Large intestine (tissue), 12 donors: ENCODE results near the gene SLC6A4. TPM values are rescaled to one million over a fixed set of nuclear protein-coding genes. Genes with fewer than 3 reads are reported as not detected.
A peak's percentile ranks its signal among the peaks of the same experiment; 100 is the strongest.

ENCODE experiments used
- DNase-seq, 2 donors: peaks; one replicate each; pipeline versions ENCODE4 v3.0.0 to v3.0.0-alpha.2; 2013
- H3K27ac ChIP-seq: one replicate; pipeline ENCODE4 v1.5.1; 2013; ENCODE audit warnings: low read length
- H3K27me3 ChIP-seq: 2 replicates; pipeline ENCODE4 v1.6.1; 2013; ENCODE audit warnings: low read length; ENCODE audit not compliant: control insufficient read depth, insufficient read depth
- H3K36me3 ChIP-seq: 2 replicates; pipeline ENCODE4 v1.6.1; 2013; ENCODE audit warnings: low read length; ENCODE audit not compliant: control insufficient read depth, insufficient read depth
- H3K4me1 ChIP-seq: one replicate; pipeline ENCODE4 v1.6.1; 2013; ENCODE audit warnings: low read length; ENCODE audit not compliant: control insufficient read depth, insufficient read depth
- H3K4me3 ChIP-seq: one replicate; pipeline ENCODE4 v1.5.1; 2013; ENCODE audit warnings: low read length
- H3K9me3 ChIP-seq: one replicate; pipeline ENCODE4 v1.6.1; 2013; ENCODE audit warnings: mild to moderate bottlenecking, low read depth, low read length, moderate library complexity; ENCODE audit not compliant: control insufficient read depth
- WGBS: methylation state at CpG from one replicate; pipeline ENCODE4 v1.1.5; 2013; ENCODE audit warnings: low lambda C conversion rate; ENCODE audit not compliant: insufficient coverage; 5-methylcytosine and 5-hydroxymethylcytosine counted together
- long read RNA-seq, 11 donors: transcript quantifications; one replicate each; lab custom pipeline, GENCODE V29; 2026
- polyA plus RNA-seq: library from polyadenylated mRNA; unstranded; fragments of 120-200 nt; gene quantifications from one replicate; pipeline ENCODE4 v1.2.1, GENCODE V29; 2013

SLC6A4 gene
- 30.1 TPM for polyA plus RNA-seq
- long read RNA-seq, donor 1, partial matches to known transcripts: 0 of 1 reads
- long read RNA-seq, donor 1, other reads (novel, unspliced or antisense): 0 of 1 reads
- long read RNA-seq, donor 2: 0 reads
- long read RNA-seq, donor 3: 0 reads
- long read RNA-seq, donor 4: 0 reads
- long read RNA-seq, donor 5: 0 reads
- long read RNA-seq, donor 6, partial matches to known transcripts: 0 of 1 reads
- long read RNA-seq, donor 6, other reads (novel, unspliced or antisense): 0 of 1 reads
- long read RNA-seq, donor 7: 0 reads
- long read RNA-seq, donor 8: 0 reads
- long read RNA-seq, donor 9, partial matches to known transcripts: 6 of 6 reads
- long read RNA-seq, donor 9, other reads (novel, unspliced or antisense): 0 of 6 reads
- long read RNA-seq, donor 10, partial matches to known transcripts: 0 of 2 reads
- long read RNA-seq, donor 10, other reads (novel, unspliced or antisense): 0 of 2 reads
- long read RNA-seq, donor 11: 0 reads

DNA sequence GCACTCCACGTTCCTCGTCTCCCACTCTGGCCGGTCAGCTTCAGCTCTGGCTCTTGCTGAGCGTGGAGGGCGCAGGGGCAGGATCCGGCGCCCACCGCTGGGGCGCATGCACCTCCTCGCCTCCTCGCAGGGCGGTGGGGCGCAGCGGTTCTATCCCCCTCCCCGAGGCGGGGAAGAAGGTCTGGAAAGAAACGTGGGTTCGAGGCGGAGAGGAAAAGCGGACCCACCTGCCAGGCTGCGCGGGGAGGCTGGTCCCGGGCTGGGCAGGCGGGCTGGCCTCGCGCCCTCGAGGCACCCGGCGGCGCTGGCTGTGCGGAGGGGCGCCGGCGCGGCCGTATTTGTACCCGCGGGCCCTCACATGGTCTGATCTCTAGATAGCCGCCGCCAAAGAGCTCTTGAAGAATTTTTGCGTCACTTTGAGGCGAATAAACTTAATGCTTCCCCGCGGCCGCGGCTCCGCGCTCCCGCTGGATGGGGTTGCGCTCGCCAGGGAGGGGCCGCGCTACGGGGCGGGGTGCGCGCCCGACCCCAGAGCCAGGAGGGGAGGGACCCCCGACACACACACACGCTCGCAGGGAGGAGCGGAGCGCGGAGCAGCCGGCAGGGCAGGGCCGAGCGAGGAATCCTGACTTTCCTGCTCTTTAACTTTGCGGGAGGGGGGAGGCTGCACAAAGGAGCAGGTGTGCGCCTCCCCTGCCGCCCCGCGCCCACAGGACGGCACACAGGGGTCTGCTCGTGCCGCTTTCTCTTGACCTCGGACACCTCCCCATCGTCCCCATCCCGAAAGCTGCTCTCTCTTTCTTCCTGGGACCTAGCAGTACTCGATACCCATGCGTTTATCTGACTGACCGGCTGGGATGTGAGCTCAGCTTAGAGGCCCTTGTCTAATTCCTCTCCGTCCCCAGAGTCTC, at the start of gene SLC6A4:
SLC6A4 (minus strand) TSS at position 312 of the 911 bp plus-strand sequence. CDS start 13,739 bp downstream, outside the sequence.
- Histone ChIP-seq H3K4me1 (peaks cover 32% of the 10 kb centered on the region), H3K9me3 (peaks cover 8% of the 10 kb centered on the region), H3K36me3 (no peaks in the 10 kb centered on the region), H3K27ac (no peak within 1 kb of the TSS), H3K27me3 (peaks cover 50% of the 10 kb centered on the region), H3K4me3 (peak within 1 kb of the TSS; percentile 41)
- WGBS: 0% methylated on average over 3 of the region's 82 CpGs
- DNase-seq: peak in 1 of 2 donors; percentile 67

DNA sequence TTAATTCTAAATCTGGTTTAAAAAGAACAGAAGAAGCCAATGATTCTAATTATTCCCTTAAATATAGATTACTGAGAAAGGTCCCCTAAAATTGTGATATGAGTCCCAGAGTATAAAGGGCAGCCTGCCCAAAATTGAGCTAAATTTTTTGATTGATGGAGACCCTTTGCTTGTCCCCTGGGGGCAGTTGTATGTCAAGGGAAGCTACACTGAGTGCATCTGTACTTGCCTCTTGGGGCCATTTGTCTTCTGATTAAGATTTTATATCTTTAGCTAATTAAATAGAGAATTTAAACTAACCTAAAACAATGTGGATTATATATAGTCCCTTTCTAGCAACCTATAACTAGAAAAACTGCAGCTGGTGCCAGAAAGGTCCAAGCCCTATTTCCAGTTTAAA, 43.7 kb upstream of the SLC6A4 start:
- Histone ChIP-seq H3K27me3 (no peaks in the 10 kb centered on the region), H3K4me1 (no peaks in the 10 kb centered on the region), H3K27ac (no peak overlapping the region), H3K9me3 (no peaks in the 10 kb centered on the region), H3K36me3 (peaks cover 36% of the 10 kb centered on the region), H3K4me3 (no peak overlapping the region)
- DNase-seq: no peak

DNA sequence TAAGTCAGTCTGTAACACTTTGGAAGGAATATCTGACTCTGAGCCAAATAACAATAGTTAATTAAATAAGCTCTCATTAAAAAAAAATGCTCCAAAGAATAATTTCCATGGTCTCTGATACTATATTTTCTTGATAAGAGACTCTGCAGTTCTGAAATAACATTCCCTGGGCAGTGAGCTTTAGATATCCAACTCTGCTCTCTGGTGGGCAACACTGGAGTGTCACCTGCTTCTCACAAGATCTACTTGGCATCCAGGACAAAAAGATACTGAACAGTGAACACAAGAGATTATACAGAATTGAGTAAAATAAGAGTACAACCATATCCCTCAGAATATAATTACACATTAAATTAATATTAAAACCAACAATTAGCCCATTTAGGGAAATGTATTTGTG, 42.5 kb upstream of the SLC6A4 start:
- H3K36me3 ChIP-seq: peaks cover 43% of the 10 kb centered on the region
- no peak overlapping the region for H3K27ac ChIP-seq
- H3K4me1 ChIP-seq: no peaks in the 10 kb centered on the region
- no peak overlapping the region for H3K4me3 ChIP-seq
- DNase-seq: peak; percentile 15 to 24
- no peaks in the 10 kb centered on the region for H3K9me3 ChIP-seq
- H3K27me3 ChIP-seq: no peaks in the 10 kb centered on the region

DNA sequence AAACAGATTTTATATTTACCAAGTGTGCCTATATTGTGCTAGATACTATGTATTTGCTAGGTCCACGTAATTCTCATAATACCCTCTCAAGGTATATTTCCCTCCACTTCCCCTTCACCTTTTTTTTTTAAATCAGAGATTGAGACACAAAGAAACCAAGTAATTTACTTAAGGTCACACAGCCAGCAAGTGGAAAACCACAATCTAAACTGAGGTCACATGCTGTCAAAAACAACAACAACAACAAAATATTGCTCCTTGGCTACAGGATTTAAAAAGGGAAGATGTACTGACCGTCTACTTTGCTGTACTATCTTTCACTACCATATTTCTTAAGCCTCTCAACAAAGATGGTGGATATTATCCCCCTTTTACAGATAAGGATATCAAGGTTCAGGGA, 40.4 kb upstream of the SLC6A4 start:
- whole genome bisulfite sequencing: 100% methylated on average over 1 of the region's 2 CpGs
- H3K36me3 ChIP-seq: peaks cover 43% of the 10 kb centered on the region
- H3K9me3 ChIP-seq: no peaks in the 10 kb centered on the region
- no peak overlapping the region for H3K27ac ChIP-seq
- no peaks in the 10 kb centered on the region for H3K27me3 ChIP-seq
- DNase-seq: no peak
- H3K4me3 ChIP-seq: no peak overlapping the region
- H3K4me1 ChIP-seq: no peaks in the 10 kb centered on the region

GRCh38 chr17:30274887-30275286, 39.4 kb upstream of the SLC6A4 start:
- no peak for DNase-seq
- Histone ChIP-seq H3K27me3 (no peaks in the 10 kb centered on the region), H3K27ac (no peak overlapping the region), H3K4me3 (no peak overlapping the region), H3K36me3 (peaks cover 40% of the 10 kb centered on the region), H3K9me3 (no peaks in the 10 kb centered on the region), H3K4me1 (no peaks in the 10 kb centered on the region)
- WGBS: no CpG with 5 or more reads among the region's 3 CpGs

DNA sequence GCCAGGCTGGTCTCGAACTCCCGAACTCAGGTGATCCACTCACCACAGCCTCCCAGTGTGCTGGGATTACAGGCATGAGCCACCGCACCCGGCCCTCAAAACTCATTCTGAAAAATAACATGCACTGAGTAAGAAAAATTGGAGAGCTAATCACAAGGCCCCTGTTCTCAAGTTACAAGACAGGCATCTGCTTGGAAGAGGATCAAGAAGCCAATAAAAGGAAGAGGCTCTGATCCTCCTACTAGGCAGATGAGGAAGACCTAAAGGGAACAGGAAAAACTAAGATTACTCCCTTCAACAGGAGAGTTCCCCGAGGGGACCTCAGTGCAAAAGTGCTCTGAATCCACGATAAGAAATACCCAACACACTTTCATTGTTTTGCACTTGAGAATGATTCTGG, 37.9 kb upstream of the SLC6A4 start:
- no peak overlapping the region for H3K27ac ChIP-seq
- H3K4me1 ChIP-seq: no peaks in the 10 kb centered on the region
- no peak for DNase-seq
- H3K4me3 ChIP-seq: no peak overlapping the region
- H3K27me3 ChIP-seq: no peaks in the 10 kb centered on the region
- WGBS: no CpG with 5 or more reads among the region's 6 CpGs
- H3K9me3 ChIP-seq: no peaks in the 10 kb centered on the region
- peaks cover 43% of the 10 kb centered on the region for H3K36me3 ChIP-seq

DNA sequence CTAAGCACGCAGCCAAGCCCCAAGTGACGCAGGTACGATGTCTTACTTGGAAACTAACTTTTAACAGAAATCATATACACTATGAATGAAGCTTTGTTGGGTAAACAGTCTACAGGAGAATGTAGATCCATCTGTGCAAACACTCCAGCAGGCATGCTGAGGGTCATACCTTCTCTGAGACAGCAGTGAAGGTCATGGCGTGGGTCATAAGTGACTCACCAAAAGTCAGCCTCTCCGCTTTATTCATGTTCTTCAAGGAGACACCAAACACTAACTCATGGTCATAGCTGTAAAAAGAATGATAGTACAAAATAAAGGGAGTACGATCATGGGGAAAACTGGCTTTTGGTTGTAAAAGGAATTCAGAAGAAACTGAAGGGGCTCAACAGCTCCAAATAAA, 35.6 kb upstream of the SLC6A4 start:
- no peaks in the 10 kb centered on the region for H3K4me1 ChIP-seq
- no peaks in the 10 kb centered on the region for H3K27me3 ChIP-seq
- H3K4me3 ChIP-seq: no peak overlapping the region
- H3K9me3 ChIP-seq: no peaks in the 10 kb centered on the region
- 100% methylated on average over 2 of the region's 6 CpGs for WGBS
- DNase-seq: no peak
- no peak overlapping the region for H3K27ac ChIP-seq
- H3K36me3 ChIP-seq: peaks cover 52% of the 10 kb centered on the region

GRCh38 chr17:30267625-30268024, 32.1 kb upstream of the SLC6A4 start:
- Histone ChIP-seq H3K4me3 (no peak overlapping the region), H3K27ac (no peak overlapping the region), H3K36me3 (peaks cover 57% of the 10 kb centered on the region), H3K27me3 (no peaks in the 10 kb centered on the region), H3K9me3 (no peaks in the 10 kb centered on the region), H3K4me1 (no peaks in the 10 kb centered on the region)
- 100% methylated on average over 1 of the region's 2 CpGs for WGBS
- DNase-seq: no peak

GRCh38 chr17:30263552-30264333, 28.2 kb upstream of the SLC6A4 start:
- DNase-seq: no peak
- Histone ChIP-seq H3K4me3 (no peak overlapping the region), H3K4me1 (no peaks in the 10 kb centered on the region), H3K27me3 (no peaks in the 10 kb centered on the region), H3K9me3 (no peaks in the 10 kb centered on the region), H3K27ac (no peak overlapping the region), H3K36me3 (peaks cover 53% of the 10 kb centered on the region)
- WGBS: no CpG with 5 or more reads among the region's 2 CpGs
